Adipocyte (in vitro differentiated cells): ENCODE data around the gene APBA2.
"Not testable (repeated sequence)": the region's sequence is repeated elsewhere in the genome, so short reads cannot be mapped to it uniquely, and the experiment has no call there.

ENCODE experiments used
- DNase-seq: peaks from one replicate; pipeline ENCODE4 v3.0.0-alpha.2; 2015; ENCODE audit warnings: low read depth
- H3K27me3 ChIP-seq: replicated peaks from 2 replicates; pipeline ENCODE4 v1.7.0; 2013; ENCODE audit warnings: mild to moderate bottlenecking, low read length, moderate library complexity; ENCODE audit not compliant: control insufficient read depth, insufficient read depth
- H3K36me3 ChIP-seq: 2 replicates; pipeline ENCODE4 v1.7.0; 2013; ENCODE audit warnings: low read length, mild to moderate bottlenecking, moderate library complexity; ENCODE audit not compliant: control insufficient read depth, insufficient read depth, severe bottlenecking
- H3K4me1 ChIP-seq: 2 replicates; pipeline ENCODE4 v1.7.0; 2013; ENCODE audit warnings: mild to moderate bottlenecking, low read length, moderate library complexity; ENCODE audit not compliant: control insufficient read depth, insufficient read depth
- H3K4me3 ChIP-seq: 2 replicates; pipeline ENCODE4 v1.7.0; 2013; ENCODE audit warnings: mild to moderate bottlenecking, low read length, moderate library complexity
- H3K9ac ChIP-seq: 2 replicates; pipeline ENCODE4 v1.7.0; 2013; ENCODE audit warnings: mild to moderate bottlenecking, low read length, moderate library complexity
- H3K9me3 ChIP-seq: 2 replicates; pipeline ENCODE4 v1.7.0; 2013; ENCODE audit warnings: mild to moderate bottlenecking, low read length, moderate library complexity; ENCODE audit not compliant: control insufficient read depth

Gene APBA2

GRCh38 chr15:29097168-29097567, 211.4 kb downstream of the APBA2 start:
- H3K9me3 ChIP-seq, result no peaks in the 10 kb centered on the region
- no peaks in the 10 kb centered on the region for H3K36me3 ChIP-seq

GRCh38 chr15:29097971-29098370, 212.2 kb downstream of the APBA2 start:
- Histone ChIP-seq H3K9me3 (no peaks in the 10 kb centered on the region), H3K27me3 (peaks cover 4% of the 10 kb centered on the region), H3K36me3 (no peaks in the 10 kb centered on the region), H3K4me1 (no peaks in the 10 kb centered on the region), H3K9ac (no peak overlapping the region), H3K4me3 (no peak overlapping the region)
- no peak for DNase-seq

More at GRCh38 chr15:29097168-29097567, 211.4 kb downstream of the APBA2 start:
- Histone ChIP-seq H3K9ac (no peak overlapping the region), H3K4me1 (no peaks in the 10 kb centered on the region), H3K27me3 (peaks cover 4% of the 10 kb centered on the region), H3K4me3 (no peak overlapping the region)
- no peak for DNase-seq

GRCh38 chr15:29098652-29099051, 212.9 kb downstream of the APBA2 start:
- Histone ChIP-seq H3K4me1 (no peaks in the 10 kb centered on the region), H3K36me3 (no peaks in the 10 kb centered on the region), H3K4me3 (no peak overlapping the region), H3K9me3 (no peaks in the 10 kb centered on the region), H3K27me3 (peaks cover 4% of the 10 kb centered on the region), H3K9ac (no peak overlapping the region)
- DNase-seq, result no peak

GRCh38 chr15:29099131-29099880, 213.5 kb downstream of the APBA2 start:
- no peak for DNase-seq
- Histone ChIP-seq H3K27me3 (peaks cover 4% of the 10 kb centered on the region), H3K9ac (no peak overlapping the region)

GRCh38 chr15:29100486-29101000, 214.8 kb downstream of the APBA2 start:
- Histone ChIP-seq H3K4me3 (no peak overlapping the region), H3K9ac (no peak overlapping the region), H3K4me1 (no peaks in the 10 kb centered on the region), H3K9me3 (no peaks in the 10 kb centered on the region), H3K27me3 (peaks cover 4% of the 10 kb centered on the region), H3K36me3 (no peaks in the 10 kb centered on the region)
- no peak for DNase-seq

More at GRCh38 chr15:29099131-29099880, 213.5 kb downstream of the APBA2 start:
- H3K4me3 ChIP-seq, result no peak overlapping the region
- no peaks in the 10 kb centered on the region for H3K9me3 ChIP-seq
- H3K4me1 ChIP-seq, result no peaks in the 10 kb centered on the region
- no peaks in the 10 kb centered on the region for H3K36me3 ChIP-seq

- no peak for DNase-seq
- no peak overlapping the region for H3K9ac ChIP-seq
- no peaks in the 10 kb centered on the region for H3K36me3 ChIP-seq
- H3K9me3 ChIP-seq, result no peaks in the 10 kb centered on the region
- H3K4me1 ChIP-seq, result no peaks in the 10 kb centered on the region
- H3K27me3 ChIP-seq, result peaks cover 4% of the 10 kb centered on the region
- no peak overlapping the region for H3K4me3 ChIP-seq
These were observed 215.7 kb downstream of the APBA2 start for GRCh38 chr15:29101491-29101890.

GRCh38 chr15:29102173-29102794, 216.5 kb downstream of the APBA2 start:
- H3K36me3 ChIP-seq, H3K4me3 ChIP-seq, H3K27me3 ChIP-seq, H3K9me3 ChIP-seq, H3K9ac ChIP-seq, H3K4me1 ChIP-seq: not testable (repeated sequence)
- DNase-seq, result peak; percentile 70

- peak overlapping the region; percentile 39 for H3K9ac ChIP-seq
- no peak for DNase-seq
- H3K27me3 ChIP-seq, result peaks cover 4% of the 10 kb centered on the region
- no peaks in the 10 kb centered on the region for H3K4me1 ChIP-seq
- H3K36me3 ChIP-seq, result no peaks in the 10 kb centered on the region
- peak overlapping the region; percentile 66 for H3K4me3 ChIP-seq
- H3K9me3 ChIP-seq, result no peaks in the 10 kb centered on the region
These were observed 217.4 kb downstream of the APBA2 start for GRCh38 chr15:29102911-29103823.

GRCh38 chr15:29103824-29104565, 218.2 kb downstream of the APBA2 start:
- Histone ChIP-seq H3K4me1 (no peaks in the 10 kb centered on the region), H3K9me3 (no peaks in the 10 kb centered on the region), H3K4me3 (peak overlapping the region; percentile 66), H3K9ac (peak overlapping the region; percentile 39), H3K36me3 (no peaks in the 10 kb centered on the region), H3K27me3 (peaks cover 9% of the 10 kb centered on the region)
- DNase-seq, result peak; percentile 90

GRCh38 chr15:29104566-29104880, 218.7 kb downstream of the APBA2 start:
- no peak overlapping the region for H3K9ac ChIP-seq
- no peak overlapping the region for H3K4me3 ChIP-seq
- H3K36me3 ChIP-seq, result no peaks in the 10 kb centered on the region
- H3K4me1 ChIP-seq, result no peaks in the 10 kb centered on the region
- no peaks in the 10 kb centered on the region for H3K9me3 ChIP-seq
- peaks cover 9% of the 10 kb centered on the region for H3K27me3 ChIP-seq
- no peak for DNase-seq
